ENCODE measurements around the gene TMEM106B.
A peak's percentile ranks its signal among the peaks of the same experiment; 100 is the strongest.
"Not testable (repeated sequence)": the region's sequence is repeated elsewhere in the genome, so short reads cannot be mapped to it uniquely, and the experiment has no call there.

The TMEM106B gene

GRCh38 chr7:12211054-12211710 lies at the start of gene TMEM106B:
Gene TMEM106B (plus strand): TSS chr7:12211294. CDS start chr7:12214811, 3,517 bp downstream.
- DNase-seq (ENCODE audit: low read depth in 4 of 4, low spot score in 1 of 4): peak; percentile 91 to 97 (median 95)

- no peak for DNase-seq (ENCODE audit: low read depth in 4 of 4, low spot score in 1 of 4)
Observed at GRCh38 chr7:12162415-12163113, 48.5 kb upstream of the TMEM106B start.

DNA sequence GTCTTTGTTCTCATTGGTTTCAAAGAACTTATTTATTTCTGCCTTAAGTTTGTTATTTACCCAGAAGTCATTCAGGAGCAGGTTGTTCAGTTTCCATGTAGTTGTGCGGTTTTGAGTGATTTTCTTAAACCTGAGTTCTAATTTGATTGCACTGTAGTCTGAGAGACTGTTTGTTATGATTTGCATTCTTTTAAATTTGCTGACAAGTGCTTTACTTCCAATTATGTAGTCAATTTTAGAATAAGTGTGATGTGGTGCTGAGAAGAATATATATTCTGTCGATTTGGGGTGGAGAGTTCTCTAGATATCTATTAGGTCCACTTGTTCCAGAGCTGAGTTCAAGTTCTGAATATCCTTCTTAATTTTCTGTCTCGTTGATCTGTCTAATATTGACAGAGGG lies 43.0 kb upstream of the TMEM106B start:
- DNase-seq (ENCODE audit: low read depth in 4 of 4, low spot score in 1 of 4): not testable (repeated sequence)

DNA sequence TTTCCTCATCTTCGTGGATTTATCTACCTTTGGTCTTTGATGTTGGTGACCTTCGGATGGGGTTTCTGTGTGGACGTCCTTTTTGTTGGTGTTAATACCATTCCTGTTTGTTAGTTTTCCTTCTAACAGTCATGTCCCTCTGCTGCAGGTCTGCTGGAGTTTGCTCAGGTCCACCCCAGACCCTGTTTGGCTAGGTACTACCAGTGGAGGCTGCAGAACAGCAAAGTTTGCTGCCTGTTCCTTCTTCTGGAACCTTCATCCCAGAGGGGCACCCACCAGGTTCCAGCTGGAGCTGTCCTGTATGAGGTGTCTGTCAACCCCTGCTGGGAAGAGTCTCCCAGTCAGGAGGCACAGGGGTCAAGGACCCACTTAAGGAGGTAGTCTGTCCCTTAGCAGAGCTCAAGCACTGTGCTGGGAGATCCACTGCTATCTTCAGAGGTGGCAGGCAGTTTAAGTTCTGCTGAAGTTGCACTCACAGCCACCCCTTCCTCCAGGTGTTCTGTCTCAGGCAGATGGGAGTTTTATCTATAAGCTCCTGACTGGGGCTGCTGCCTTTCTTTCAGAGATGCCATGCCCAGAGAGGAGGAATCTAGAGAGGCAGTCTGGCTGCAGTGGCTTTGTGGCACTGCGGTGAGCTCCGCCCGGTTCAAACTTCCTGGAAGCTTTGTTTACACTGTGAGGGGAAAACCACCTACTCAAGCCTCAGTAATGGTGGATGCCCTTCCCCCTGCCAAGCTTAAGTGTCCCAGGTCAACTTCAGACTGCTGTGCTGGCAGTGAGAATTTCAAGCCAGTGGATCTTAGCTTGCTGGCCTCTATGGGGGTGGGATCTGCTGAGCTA lies 40.9 kb upstream of the TMEM106B start:
- not testable (repeated sequence) for DNase-seq (ENCODE audit: low read depth in 4 of 4, low spot score in 1 of 4)

DNA sequence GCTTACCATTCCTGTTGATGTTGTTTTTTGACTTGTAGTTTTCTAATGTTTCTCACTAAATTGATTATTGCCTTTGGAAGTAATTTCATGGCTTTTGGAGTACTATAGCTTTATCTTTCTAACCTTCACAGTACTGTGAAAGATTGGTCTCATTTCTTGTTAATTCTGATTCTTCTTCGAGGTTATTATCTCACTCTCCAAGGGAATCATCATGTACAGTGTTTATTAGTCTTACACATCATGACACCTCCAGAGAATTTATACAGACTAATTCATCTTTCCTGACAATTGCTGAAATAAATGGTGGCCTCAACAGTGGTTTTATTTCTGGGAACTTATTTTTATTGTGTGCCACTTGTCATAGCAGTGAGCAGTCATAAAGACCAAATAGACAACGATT lies 37.4 kb upstream of the TMEM106B start:
- no peak for DNase-seq (ENCODE audit: low read depth in 4 of 4, low spot score in 1 of 4)

- DNase-seq (ENCODE audit: low read depth in 4 of 4, low spot score in 1 of 4): no peak
Observed at GRCh38 chr7:12174931-12175330, 36.2 kb upstream of the TMEM106B start.

GRCh38 chr7:12178317-12178716 lies 32.8 kb upstream of the TMEM106B start:
- DNase-seq (ENCODE audit: low read depth in 4 of 4, low spot score in 1 of 4): no peak

GRCh38 chr7:12194426-12194825 lies 16.7 kb upstream of the TMEM106B start:
- DNase-seq (ENCODE audit: low read depth in 4 of 4, low spot score in 1 of 4): no peak

GRCh38 chr7:12196386-12196785 lies 14.7 kb upstream of the TMEM106B start:
- DNase-seq (ENCODE audit: low read depth in 4 of 4, low spot score in 1 of 4): no peak

- DNase-seq (ENCODE audit: low read depth in 4 of 4, low spot score in 1 of 4): no peak
Observed at GRCh38 chr7:12199363-12199762, 11.7 kb upstream of the TMEM106B start.

DNA sequence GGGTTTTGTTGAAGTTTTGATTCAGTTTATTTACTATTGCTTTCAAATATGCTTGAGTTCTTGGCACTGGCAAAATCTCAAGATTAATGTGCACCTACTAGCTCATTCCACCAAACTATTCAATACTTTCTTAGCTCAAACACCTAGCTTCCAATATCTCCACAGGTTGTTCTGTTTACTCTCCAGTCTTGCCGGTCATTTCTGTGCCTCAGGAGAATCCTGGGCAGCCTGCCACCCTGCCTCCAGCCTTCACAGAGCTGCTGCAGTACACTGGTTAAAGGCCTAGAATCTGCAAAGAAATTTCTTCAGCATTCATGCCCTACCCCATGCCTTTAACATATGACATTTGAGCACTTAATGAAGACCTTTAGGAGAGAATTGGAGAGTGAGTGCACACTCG lies 4.0 kb upstream of the TMEM106B start:
- no peak for DNase-seq (ENCODE audit: low read depth in 4 of 4, low spot score in 1 of 4)

- DNase-seq (ENCODE audit: low read depth in 4 of 4, low spot score in 1 of 4): no peak
Observed at GRCh38 chr7:12209221-12209620, 1.9 kb upstream of the TMEM106B start.

DNA sequence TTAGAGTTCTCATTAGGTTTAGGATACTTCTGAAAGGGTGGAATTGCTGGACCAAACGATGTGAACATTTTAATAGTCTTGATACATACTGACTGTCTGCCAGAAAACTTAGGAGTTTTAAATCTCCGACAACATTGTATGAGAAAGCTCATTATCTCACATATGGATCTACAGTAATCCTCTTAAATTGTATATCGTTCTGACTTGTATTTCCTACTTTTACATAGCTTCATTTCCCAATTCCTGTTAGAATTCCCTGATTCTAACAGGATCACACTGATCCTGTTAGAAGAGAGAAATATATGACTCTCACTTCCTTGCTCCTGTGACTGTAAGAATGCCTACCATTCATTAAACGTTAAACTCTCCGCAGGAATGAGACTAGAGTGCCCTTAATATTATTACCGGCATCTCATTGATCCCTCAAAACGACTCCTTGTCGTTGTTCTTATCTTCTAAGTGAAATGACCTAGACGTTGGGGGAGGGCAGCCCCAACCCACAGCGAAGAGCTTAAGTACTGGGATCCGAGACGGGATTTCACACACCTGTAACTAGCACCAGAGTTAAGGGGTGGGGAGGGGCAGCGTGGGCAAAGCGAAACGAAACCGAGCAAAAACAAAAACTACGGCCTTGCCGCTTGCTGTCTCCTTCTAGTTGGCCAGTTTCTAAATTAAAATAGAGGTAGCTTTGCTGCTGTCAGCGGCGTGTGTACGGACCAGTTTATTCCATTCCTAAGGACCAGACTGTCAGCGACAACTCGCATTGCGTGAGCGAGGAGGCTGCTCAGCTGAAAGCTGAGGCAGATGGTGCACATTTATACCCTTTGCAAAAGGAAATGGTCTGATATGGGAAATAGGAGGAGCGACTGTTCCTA lies 678 bp upstream of the TMEM106B start:
- DNase-seq (ENCODE audit: low read depth in 4 of 4, low spot score in 1 of 4): peak in 1 of 4 experiments; percentile 18

GRCh38 chr7:12211711-12212485 lies 804 bp downstream of the TMEM106B start:
- DNase-seq (ENCODE audit: low read depth in 4 of 4, low spot score in 1 of 4): no peak

GRCh38 chr7:12217311-12217710 lies 6.2 kb downstream of the TMEM106B start:
- DNase-seq (ENCODE audit: low read depth in 4 of 4, low spot score in 1 of 4): no peak

DNA sequence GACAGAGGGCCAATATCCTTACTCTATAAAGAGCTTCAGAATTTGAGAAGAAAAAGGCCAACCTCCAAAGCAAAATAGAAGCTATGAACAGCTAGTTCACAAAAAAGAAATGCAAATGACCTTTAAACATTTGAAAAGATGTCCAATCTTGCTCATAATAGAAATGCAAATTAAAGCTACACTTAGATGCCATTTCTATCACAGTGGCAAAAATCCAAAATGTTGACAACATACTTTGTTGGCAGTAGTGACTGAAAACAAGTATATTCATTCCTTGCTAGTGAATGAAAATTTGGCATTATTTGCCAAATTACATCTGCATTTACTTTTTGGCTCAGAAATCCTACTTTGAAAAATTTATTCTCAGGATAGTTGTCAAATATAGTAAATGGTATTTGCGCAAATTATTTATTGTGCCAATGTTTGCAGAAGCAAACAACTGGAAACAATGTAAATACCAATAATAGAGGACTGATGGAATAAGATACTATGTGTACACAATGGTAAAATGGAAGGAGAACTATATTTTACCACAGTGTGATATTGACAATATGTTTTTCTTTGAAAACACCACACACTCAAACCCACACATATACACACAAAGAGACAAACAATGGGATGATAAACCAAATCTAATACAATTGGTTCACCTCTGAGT lies 9.4 kb downstream of the TMEM106B start:
- DNase-seq (ENCODE audit: low read depth in 4 of 4, low spot score in 1 of 4): no peak

DNA sequence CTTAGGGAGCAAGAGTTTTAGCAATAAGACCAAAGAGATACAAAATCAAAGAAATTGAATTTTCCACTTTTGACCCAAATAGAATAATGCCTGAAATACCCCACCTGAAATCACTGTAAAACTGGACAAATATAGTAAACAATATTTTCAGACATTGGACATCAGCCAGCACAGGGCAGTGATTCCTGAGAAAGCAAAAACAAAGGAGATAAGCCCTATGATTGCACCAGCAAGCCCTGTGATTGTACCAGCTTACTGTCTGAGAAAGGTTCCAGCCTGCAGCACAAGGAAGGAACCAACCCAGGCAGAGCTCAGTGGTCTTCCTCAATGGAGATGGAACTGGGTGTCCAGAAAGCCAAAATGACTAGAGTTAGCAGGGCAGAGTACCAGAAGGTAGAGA lies 10.3 kb downstream of the TMEM106B start:
- DNase-seq (ENCODE audit: low read depth in 4 of 4, low spot score in 1 of 4): no peak

DNA sequence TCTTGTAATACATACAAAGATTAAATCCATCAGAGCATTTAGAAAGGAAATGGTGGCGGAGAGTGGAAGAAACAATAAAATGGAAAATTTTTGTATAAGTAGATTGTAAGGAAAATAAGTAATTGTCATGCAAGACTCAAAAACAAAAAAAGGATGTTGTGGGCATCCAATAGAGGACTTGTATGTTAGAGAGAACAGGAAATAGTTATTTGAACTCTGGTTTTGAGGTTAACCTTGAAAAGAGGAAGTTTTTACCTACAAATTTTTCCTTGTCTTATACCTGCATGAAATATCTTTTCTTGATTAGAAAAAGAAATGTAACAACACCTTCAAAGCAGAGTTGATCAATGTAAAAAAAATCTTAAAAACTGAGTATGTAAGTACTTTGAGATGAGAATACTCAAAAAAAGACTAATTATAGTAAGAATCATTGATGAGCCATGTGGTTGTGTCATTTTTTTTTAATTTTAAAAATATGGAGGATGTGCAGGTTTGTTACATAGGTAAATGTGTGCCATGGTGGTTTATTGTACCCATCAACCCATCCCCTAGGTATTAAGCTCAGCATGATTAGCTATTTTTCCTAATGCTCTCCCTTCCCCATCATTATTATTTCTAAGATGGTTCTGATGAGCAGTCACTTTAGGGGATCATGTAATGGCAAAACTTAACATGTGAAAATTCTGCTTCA lies 11.9 kb downstream of the TMEM106B start:
- no peak for DNase-seq (ENCODE audit: low read depth in 4 of 4, low spot score in 1 of 4)

DNA sequence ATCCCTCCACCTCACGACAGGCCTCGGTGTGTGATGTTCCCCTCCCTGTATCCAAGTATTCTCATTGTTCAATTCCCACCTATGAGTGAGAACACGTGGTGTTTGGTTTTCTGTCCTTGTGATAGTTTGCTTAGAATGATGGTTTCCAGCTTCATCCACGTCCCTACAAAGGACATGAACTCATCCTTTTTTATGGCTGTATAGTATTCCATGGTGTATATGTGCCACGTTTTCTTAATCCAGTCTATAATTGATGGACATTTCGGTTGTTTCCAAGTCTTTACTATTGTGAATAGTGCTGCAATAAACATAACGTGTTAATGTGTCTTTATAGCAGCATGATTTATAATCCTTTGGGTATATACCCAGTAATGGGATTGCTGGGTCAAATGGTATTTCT lies 13.9 kb downstream of the TMEM106B start:
- DNase-seq (ENCODE audit: low read depth in 4 of 4, low spot score in 1 of 4): not testable (repeated sequence)
